PC-3 (cell line): Measurements from ENCODE around the gene TOMM20L. TPM values are rescaled to one million over a fixed set of nuclear protein-coding genes. Genes with fewer than 3 reads are reported as not detected.

Experiments
- ATAC-seq: fragments of 200-7000 bp; cut with Tn5 transposase; 2 replicates; pipeline ENCODE4 v1.9.1; 2020; ENCODE audit warnings: mild to moderate bottlenecking, moderate library complexity
- BruUV-seq: library from RNA; stranded (reverse); fragments of 400-500 nt; replicated peaks from 2 replicates; lab custom pipeline; 2021; lab: Mats Ljungman, UMichigan
- CTCF ChIA-PET: fragments of 300-600 bp; sonication (Branson Sonifier 250); formaldehyde crosslinking; loops from one replicate; lab custom pipeline; 2022; ENCODE audit warnings: antibody characterized with exemption; lab: Charles Lee
- POLR2A ChIA-PET: fragments of 300-600 bp; sonication (Branson Sonifier 250); formaldehyde crosslinking; loops from one replicate; lab custom pipeline; 2022; ENCODE audit warnings: antibody characterized with exemption; ENCODE audit not compliant: unreplicated experiment; lab: Charles Lee
- DNase-seq: peaks from one replicate; pipeline ENCODE4 v3.0.0-alpha.2; 2015
- H2AFZ ChIP-seq: fragments of 300-600 bp; sonication (generic); 2 replicates; pipeline ENCODE4 v1.6.0; 2016; ENCODE audit warnings: antibody characterized with exemption, low read length
- H3F3A ChIP-seq: fragments of 300-600 bp; sonication (generic); one replicate; pipeline ENCODE4 v1.6.0; 2017; ENCODE audit warnings: antibody characterized with exemption, low read length, control low read depth, mild to moderate bottlenecking; ENCODE audit not compliant: unreplicated experiment
- H3K27ac ChIP-seq: fragments of 300-600 bp; sonication (generic); 2 replicates; pipeline ENCODE4 v1.5.1; 2016; ENCODE audit warnings: mild to moderate bottlenecking, low read length
- H3K27me3 ChIP-seq: fragments of 300-600 bp; sonication (generic); 2 replicates; pipeline ENCODE4 v1.6.1; 2016; ENCODE audit warnings: low read length, mixed read lengths
- H3K36me3 ChIP-seq: fragments of 300-600 bp; sonication (generic); 2 replicates; pipeline ENCODE4 v1.6.1; 2016; ENCODE audit warnings: low read depth, mixed run types, low read length, mixed read lengths
- H3K4me1 ChIP-seq: fragments of 300-600 bp; sonication (generic); 2 replicates; pipeline ENCODE4 v1.5.1; 2016; ENCODE audit warnings: low read length; ENCODE audit not compliant: insufficient read depth
- H3K4me2 ChIP-seq: fragments of 300-600 bp; sonication (generic); 2 replicates; pipeline ENCODE4 v1.6.0; 2016; ENCODE audit warnings: low read length
- H3K4me3 ChIP-seq: fragments of 300-600 bp; sonication (generic); 2 replicates; pipeline ENCODE4 v1.5.1; 2016; ENCODE audit warnings: mild to moderate bottlenecking, low read length, mixed read lengths
- H3K79me2 ChIP-seq: fragments of 300-600 bp; sonication (generic); 2 replicates; pipeline ENCODE4 v1.6.1; 2017; ENCODE audit warnings: low read length, mixed read lengths
- H3K9ac ChIP-seq: fragments of 300-600 bp; sonication (generic); 2 replicates; pipeline ENCODE4 v1.6.0; 2016; ENCODE audit warnings: mild to moderate bottlenecking, low read length
- H3K9me2 ChIP-seq: fragments of 300-600 bp; sonication (generic); replicated peaks from 2 replicates; pipeline ENCODE4 v1.6.1; 2016; ENCODE audit warnings: mixed run types, low read length, mixed read lengths
- H3K9me3 ChIP-seq: fragments of 300-600 bp; sonication (generic); 2 replicates; pipeline ENCODE4 v1.6.1; 2016; ENCODE audit warnings: low read length, mixed read lengths
- H4K20me1 ChIP-seq: fragments of 300-600 bp; sonication (generic); 2 replicates; pipeline ENCODE4 v1.6.1; 2016; ENCODE audit warnings: low read length, mixed read lengths
- CTCF ChIP-seq: fragments of 300-600 bp; sonication (generic); conservative IDR thresholded peaks from 2 replicates; pipeline ENCODE4 v1.5.1; 2017; ENCODE audit warnings: antibody characterized with exemption, low read depth, mild to moderate bottlenecking, low read length
- EZH2 ChIP-seq: fragments of 300-600 bp; sonication (generic); IDR thresholded peaks from one replicate; pipeline ENCODE4 v1.6.1; 2017; ENCODE audit warnings: antibody characterized with exemption, mild to moderate bottlenecking, low read length; ENCODE audit not compliant: unreplicated experiment
- EZH2phosphoT487 ChIP-seq: fragments of 300-600 bp; sonication (generic); IDR thresholded peaks from 2 replicates; pipeline ENCODE4 v1.6.1; 2018; ENCODE audit warnings: mild to moderate bottlenecking, antibody characterized with exemption, low read length, borderline replicate concordance
- intact Hi-C: fragments of 100-400 bp; cut with micrococcal nuclease; formaldehyde crosslinking; loops from 2 replicates; pipeline ENCODE4 v1.9.0; 2023
- total RNA-seq: library from RNA; depleted of rRNA; stranded (reverse); fragments of >200 nt; gene quantifications from 2 replicates; pipeline ENCODE4 v1.2.3, GENCODE V29; 2014; rRNA removed

Gene TOMM20L
- total RNA-seq, 1 experiment from 2014 or later = not detected

GRCh38 chr14:58444627-58445026, 48.9 kb downstream of the TOMM20L start:
- no peaks in the 10 kb centered on the region for H3K79me2 ChIP-seq
- TF ChIP-seq CTCF (no peak), EZH2 (no peak), EZH2phosphoT487 (no peak)
- POLR2A ChIA-PET = no interaction called here
- BruUV-seq = no TSS peak
- H3K4me1 ChIP-seq = no peaks in the 10 kb centered on the region
- H3K9me3 ChIP-seq = no peaks in the 10 kb centered on the region
- CTCF ChIA-PET = no interaction called here
- H3K36me3 ChIP-seq = peaks cover 48% of the 10 kb centered on the region
- no peaks in the 10 kb centered on the region for H4K20me1 ChIP-seq
- no peak overlapping the region for H3K4me2 ChIP-seq
- H3K27ac ChIP-seq = no peak overlapping the region
- H3K9ac ChIP-seq = no peak overlapping the region
- H3K4me3 ChIP-seq = no peak overlapping the region
- intact Hi-C loops = no loop called here
- DNase-seq (no peak), ATAC-seq (no peak)
- no peaks in the 10 kb centered on the region for H3K9me2 ChIP-seq
- no peaks in the 10 kb centered on the region for H3K27me3 ChIP-seq
- no peak overlapping the region for H2AFZ ChIP-seq
- H3F3A ChIP-seq = no peaks in the 10 kb centered on the region

- intact Hi-C loops = loop anchor here (1.0 to 2.0 kb wide), 2 partner anchors 10 to 29 kb away; partner anchors contain the start of genes KIAA0586 and TIMM9
- no TSS peak for BruUV-seq
- peak; percentile 100 for DNase-seq
- POLR2A ChIA-PET = interaction anchor here (0.7 kb wide), 1 partner anchor 28 kb away, joined by 6 read pairs; the partner anchor contains the start of genes KIAA0586 and TIMM9
- H3K4me2 ChIP-seq = peak overlapping the region; percentile 74
- peak overlapping the region; percentile 42 for H3K4me3 ChIP-seq
- H3K4me1 ChIP-seq = peaks cover 22% of the 10 kb centered on the region
- peak overlapping the region; percentile 56 for H2AFZ ChIP-seq
- H3K27me3 ChIP-seq = no peaks in the 10 kb centered on the region
- peaks cover 41% of the 10 kb centered on the region for H3K36me3 ChIP-seq
- no peaks in the 10 kb centered on the region for H3K9me3 ChIP-seq
- H3K27ac ChIP-seq = peak overlapping the region; percentile 83
- CTCF ChIA-PET = interaction anchor here (0.6 to 1.5 kb wide), 3 partner anchors 10 to 45 kb away, joined by 3 to 4 read pairs (median 3); no protein-coding TSS in a partner anchor
- no peaks in the 10 kb centered on the region for H3K79me2 ChIP-seq
- H3F3A ChIP-seq = peaks cover 16% of the 10 kb centered on the region
- no peaks in the 10 kb centered on the region for H3K9me2 ChIP-seq
- H3K9ac ChIP-seq = peak overlapping the region; percentile 44
- no peaks in the 10 kb centered on the region for H4K20me1 ChIP-seq
- no peak for TF ChIP-seq CTCF
- no peak for TF ChIP-seq EZH2phosphoT487
- TF ChIP-seq EZH2 = no peak
- ATAC-seq = peak; percentile 97
Measured at GRCh38 chr14:58455593-58456265, 60.0 kb downstream of the TOMM20L start.

Other genes starting within 250 kb of the TOMM20L start
- gene ARMH4, start 243.7 kb upstream of the TOMM20L start, total RNA-seq = 2.6 and 3.3 TPM in 2 replicates
- 118 and 126 TPM in 2 replicates for gene ACTR10, start 195.8 kb upstream of the TOMM20L start, total RNA-seq
- 669 and 700 TPM in 2 replicates for gene PSMA3, start 151.1 kb upstream of the TOMM20L start, total RNA-seq
- 7.3 and 11.3 TPM in 2 replicates for gene ARID4A, start 97.4 kb upstream of the TOMM20L start, total RNA-seq
- 105 and 155 TPM in 2 replicates for gene TIMM9, start 31.6 kb downstream of the TOMM20L start, total RNA-seq
- 50.3 and 50.8 TPM in 2 replicates for gene KIAA0586, start 31.8 kb downstream of the TOMM20L start, total RNA-seq
- gene DACT1, start 242.0 kb downstream of the TOMM20L start, total RNA-seq = 0.40 and 1.8 TPM in 2 replicates